B cell (primary cell): ENCODE data around the gene TRMT2A.

Experiments used
- EZH2 ChIP-seq: IDR thresholded peaks from 2 replicates; pipeline ENCODE4 v1.6.1; 2012; ENCODE audit warnings: borderline replicate concordance, low read depth, mild to moderate bottlenecking, moderate library complexity, low read length; ENCODE audit not compliant: insufficient read depth, poor library complexity, severe bottlenecking
- TF ChIP-seq, protein P1 (sequence below): fragments of 200-600 bp; IDR thresholded peaks from one replicate; pipeline ENCODE4 v1.8.0; 2022; ENCODE audit warnings: antibody characterized with exemption, mild to moderate bottlenecking

DNA sequence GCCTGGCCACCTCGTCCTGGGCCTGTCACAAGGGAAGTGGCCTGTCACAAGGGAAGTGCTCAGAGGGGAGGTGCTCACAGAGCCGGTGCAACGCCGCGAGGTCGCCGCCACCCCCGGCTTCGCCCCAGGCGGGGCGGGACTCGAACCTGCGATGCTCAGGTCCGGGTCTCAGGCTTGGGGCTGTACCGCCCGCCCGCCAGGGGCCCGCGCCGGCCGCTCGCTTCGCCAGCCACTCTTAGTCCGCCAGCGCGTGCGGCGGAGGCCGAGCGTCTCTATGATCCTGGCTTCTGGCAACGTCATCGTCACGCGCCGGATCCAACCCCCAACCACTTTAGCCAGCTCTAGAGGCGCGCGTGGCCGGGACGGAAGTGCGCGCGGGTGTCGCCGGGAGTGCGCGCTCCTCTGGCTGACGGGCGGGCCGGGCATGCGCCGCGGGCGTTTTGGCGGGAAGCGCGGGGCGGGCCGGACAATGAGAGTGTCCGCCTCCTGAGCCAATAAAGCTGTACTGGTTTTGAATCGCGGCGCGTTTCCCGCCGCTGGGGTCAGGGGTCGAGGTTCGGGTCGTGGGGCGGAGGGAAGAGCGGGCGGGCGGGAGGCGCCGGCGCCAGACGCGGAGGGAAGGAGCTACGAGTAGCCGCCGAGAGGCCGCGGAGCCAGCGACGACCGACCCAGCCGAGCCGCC lies at the start of gene TRMT2A:
- TF ChIP-seq, protein P1, sequence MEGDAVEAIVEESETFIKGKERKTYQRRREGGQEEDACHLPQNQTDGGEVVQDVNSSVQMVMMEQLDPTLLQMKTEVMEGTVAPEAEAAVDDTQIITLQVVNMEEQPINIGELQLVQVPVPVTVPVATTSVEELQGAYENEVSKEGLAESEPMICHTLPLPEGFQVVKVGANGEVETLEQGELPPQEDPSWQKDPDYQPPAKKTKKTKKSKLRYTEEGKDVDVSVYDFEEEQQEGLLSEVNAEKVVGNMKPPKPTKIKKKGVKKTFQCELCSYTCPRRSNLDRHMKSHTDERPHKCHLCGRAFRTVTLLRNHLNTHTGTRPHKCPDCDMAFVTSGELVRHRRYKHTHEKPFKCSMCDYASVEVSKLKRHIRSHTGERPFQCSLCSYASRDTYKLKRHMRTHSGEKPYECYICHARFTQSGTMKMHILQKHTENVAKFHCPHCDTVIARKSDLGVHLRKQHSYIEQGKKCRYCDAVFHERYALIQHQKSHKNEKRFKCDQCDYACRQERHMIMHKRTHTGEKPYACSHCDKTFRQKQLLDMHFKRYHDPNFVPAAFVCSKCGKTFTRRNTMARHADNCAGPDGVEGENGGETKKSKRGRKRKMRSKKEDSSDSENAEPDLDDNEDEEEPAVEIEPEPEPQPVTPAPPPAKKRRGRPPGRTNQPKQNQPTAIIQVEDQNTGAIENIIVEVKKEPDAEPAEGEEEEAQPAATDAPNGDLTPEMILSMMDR: peak; percentile 30
- no peak for TF ChIP-seq EZH2
